HepG2 (cell line): ENCODE measurements around the gene BICRAL. TPM values are rescaled to one million over a fixed set of nuclear protein-coding genes. Genes with fewer than 3 reads are reported as not detected.
A peak's percentile ranks its signal among the peaks of the same experiment; 100 is the strongest.

Experiments used
- ATF6 ChIP-seq: sonication (generic); formaldehyde crosslinking; conservative IDR thresholded peaks from 2 replicates; pipeline ENCODE4 v1.4.0; 2020; ENCODE audit warnings: missing genetic modification reagents
- DMAP1 ChIP-seq: IDR thresholded peaks from 2 replicates; pipeline ENCODE4 v1.6.1; 2016
- E2F1 ChIP-seq: sonication (generic); formaldehyde crosslinking; IDR thresholded peaks from 2 replicates; pipeline ENCODE4 v1.5.0; 2020; ENCODE audit warnings: missing genetic modification reagents
- GABPB1 ChIP-seq: IDR thresholded peaks from 2 replicates; pipeline ENCODE4 v1.6.1; 2016; ENCODE audit warnings: mild to moderate bottlenecking, missing genetic modification reagents, moderate library complexity, missing compliant biosample characterization
- HES4 ChIP-seq: sonication (generic); formaldehyde crosslinking; IDR thresholded peaks from 2 replicates; pipeline ENCODE4 v1.9.0; 2021; ENCODE audit warnings: mild to moderate bottlenecking, missing genetic modification reagents, borderline replicate concordance
- KLF15 ChIP-seq: sonication (generic); formaldehyde crosslinking; IDR thresholded peaks from 2 replicates; pipeline ENCODE4 v1.8.1; 2023; ENCODE audit warnings: borderline replicate concordance, mild to moderate bottlenecking, inconsistent platforms, missing genetic modification reagents, mixed read lengths
- MAFF ChIP-seq: IDR thresholded peaks from 2 replicates; pipeline ENCODE4 v1.6.1; 2011; ENCODE audit warnings: low read depth, low read length, improper control_type of control experiment
- MLX ChIP-seq: IDR thresholded peaks from 2 replicates; pipeline ENCODE4 v1.6.1; 2016
- MTA1 ChIP-seq: sonication (generic); formaldehyde crosslinking; IDR thresholded peaks from 2 replicates; pipeline ENCODE4 v1.4.0; 2020; ENCODE audit warnings: missing genetic modification reagents, mild to moderate bottlenecking, borderline replicate concordance
- NFKB2 ChIP-seq: sonication (generic); formaldehyde crosslinking; IDR thresholded peaks from 2 replicates; pipeline ENCODE4 v1.4.0; 2020; ENCODE audit warnings: missing genetic modification reagents, borderline replicate concordance
- SETDB1 ChIP-seq: sonication (generic); formaldehyde crosslinking; IDR thresholded peaks from 2 replicates; pipeline ENCODE4 v1.5.1; 2020; ENCODE audit warnings: missing genetic modification reagents, mild to moderate bottlenecking, borderline replicate concordance
- SMAD3 ChIP-seq: sonication (generic); formaldehyde crosslinking; IDR thresholded peaks from 2 replicates; pipeline ENCODE4 v1.4.0; 2020; ENCODE audit warnings: missing genetic modification reagents
- XBP1 ChIP-seq: sonication (generic); formaldehyde crosslinking; IDR thresholded peaks from 2 replicates; pipeline ENCODE4 v1.5.0; 2020; ENCODE audit warnings: missing genetic modification reagents
- ZBTB42 ChIP-seq: sonication (generic); formaldehyde crosslinking; IDR thresholded peaks from 2 replicates; pipeline ENCODE4 v1.5.0; 2020; ENCODE audit warnings: mild to moderate bottlenecking, missing genetic modification reagents
- ZNF451 ChIP-seq: sonication (generic); formaldehyde crosslinking; IDR thresholded peaks from 2 replicates; pipeline ENCODE4 v1.5.0; 2020; ENCODE audit warnings: mild to moderate bottlenecking, missing genetic modification reagents
- ZNF501 ChIP-seq: sonication (generic); formaldehyde crosslinking; IDR thresholded peaks from 2 replicates; pipeline ENCODE4 v1.5.1; 2020; ENCODE audit warnings: mild to moderate bottlenecking, moderate library complexity, missing genetic modification reagents
- ZNF841 ChIP-seq: sonication (generic); formaldehyde crosslinking; IDR thresholded peaks from 2 replicates; pipeline ENCODE4 v1.8.1; 2023; ENCODE audit warnings: missing genetic modification reagents, borderline replicate concordance
- polyA plus RNA-seq, 8 experiments: library from polyadenylated mRNA; depleted of rRNA in 3 of 8; stranded (reverse) in 7 of 8; unstranded in 1 of 8; fragments of >200 nt; fragmentation: Illumina TruSeq in 4 of 8; extraction: Trizol in 4 of 8; gene quantifications; 2 replicates each; pipeline versions ENCODE4 v1.2.1 to v1.2.3, GENCODE V29; 2011 to 2016; ENCODE audit warnings: low read depth in 4 of 8, missing spikeins in 1 of 8, mixed read lengths in 1 of 8; ENCODE audit not compliant: insufficient read depth in 1 of 8
- total RNA-seq, 5 experiments: library from RNA; depleted of rRNA; stranded (reverse); fragments of >200 nt; fragmentation: Illumina TruSeq; extraction: Trizol; gene quantifications; 2 replicates each; pipeline ENCODE4 v1.2.3, GENCODE V29; 2016; ENCODE audit warnings: low read depth in 1 of 5
- TF ChIP-seq, protein P1 (sequence below): sonication (generic); formaldehyde crosslinking; IDR thresholded peaks from 2 replicates; pipeline ENCODE4 v1.8.1; 2023; ENCODE audit warnings: mild to moderate bottlenecking, moderate library complexity, missing genetic modification reagents
- TF ChIP-seq, protein P2 (sequence below): sonication (generic); formaldehyde crosslinking; IDR thresholded peaks from 2 replicates; pipeline ENCODE4 v1.4.0; 2020; ENCODE audit warnings: missing genetic modification reagents
- TF ChIP-seq, protein P3 (sequence below): IDR thresholded peaks from 2 replicates; pipeline ENCODE4 v1.6.1; 2018; ENCODE audit warnings: missing genetic modification reagents

Gene BICRAL
- total and polyA plus RNA-seq, 2 of the 13 experiments (the other 11 are each of a cell fraction or from before 2014, with no cell fraction given) = 5.0 to 13.5 TPM

DNA sequence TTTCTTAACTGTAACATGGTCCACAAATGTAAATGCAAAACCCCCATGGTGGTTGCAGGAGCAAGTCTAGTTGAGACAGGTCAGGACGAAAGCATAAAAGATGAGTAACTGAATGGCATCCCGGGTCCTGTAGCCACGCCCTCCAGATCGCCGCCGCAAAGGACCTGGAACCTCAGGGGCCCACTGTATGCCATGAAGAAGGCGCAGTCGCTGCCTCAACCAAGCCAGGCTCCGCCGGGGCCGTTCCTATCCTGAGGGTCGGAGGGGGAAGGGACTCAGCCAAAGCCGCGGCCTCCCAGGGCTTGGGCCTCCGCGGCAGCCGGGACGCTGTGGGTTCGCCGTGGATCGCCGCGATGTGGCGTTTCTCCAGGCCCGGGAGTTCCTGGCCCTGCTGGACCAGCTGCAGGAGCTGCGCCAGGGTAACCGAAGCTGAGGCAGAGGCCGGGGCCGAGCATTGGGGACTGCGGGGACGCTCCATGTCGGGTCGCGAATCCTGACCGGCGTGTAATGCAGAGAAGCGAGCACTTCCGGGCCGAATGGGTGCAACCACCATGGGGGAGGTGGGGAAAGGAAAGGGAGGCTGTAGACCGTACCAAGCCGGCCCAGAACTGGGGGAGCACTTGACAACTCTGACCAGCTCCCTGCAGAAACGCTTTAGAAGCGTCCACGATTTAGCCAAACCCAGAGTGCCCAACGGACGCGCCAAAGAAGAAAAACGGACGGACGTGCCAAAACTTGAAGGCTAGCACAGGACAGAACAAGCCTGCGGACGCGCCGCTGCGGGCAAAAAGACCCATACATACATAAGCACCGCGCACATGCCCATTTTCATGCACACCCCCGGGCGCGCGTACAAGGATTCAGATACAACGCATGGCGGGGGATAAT lies 108.7 kb downstream of the BICRAL start (continued):
- TF ChIP-seq, protein P1, sequence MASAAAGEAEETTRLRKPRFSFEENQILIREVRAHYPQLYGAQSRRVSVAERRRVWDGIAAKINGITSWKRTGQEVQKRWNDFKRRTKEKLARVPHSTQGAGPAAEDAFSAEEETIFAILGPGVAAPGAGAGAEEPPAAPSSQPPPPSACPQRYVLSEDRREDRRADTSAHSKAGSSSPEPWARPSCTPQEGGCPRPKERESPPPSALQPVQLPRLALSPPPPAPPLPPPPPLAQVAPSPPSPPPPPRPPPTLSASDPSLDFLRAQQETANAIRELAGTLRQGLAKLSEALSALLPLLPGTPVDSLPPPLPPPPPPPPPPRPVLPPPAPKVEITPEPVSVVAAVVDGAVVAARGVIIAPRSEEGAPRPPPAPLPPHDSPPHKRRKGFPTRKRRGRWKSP (CRISPR knock-in tag) = peak; percentile 97
- TF ChIP-seq SMAD3 (peak; percentile 88), XBP1 (CRISPR knock-in tag) (peak; percentile 31; the same call in 1 of the 2 replicates), DMAP1 (CRISPR knock-in tag) (peak; percentile 92), SETDB1 (no peak), ZBTB42 (CRISPR knock-in tag) (0 out of 2 replicates have a peak, but pooled peaks have one; percentile 11), E2F1 (CRISPR knock-in tag) (peak; percentile 69), KLF15 (CRISPR knock-in tag) (peak; percentile 91; the same call in 1 of the 2 replicates), NFKB2 (CRISPR knock-in tag) (peak; percentile 94; the same call in 1 of the 2 replicates), MLX (CRISPR knock-in tag) (no peak; the same call in 1 of the 2 replicates), MTA1 (CRISPR knock-in tag) (peak; percentile 89; the same call in 1 of the 2 replicates), HES4 (CRISPR knock-in tag) (peak; percentile 97), ZNF501 (CRISPR knock-in tag) (peak; percentile 98), ZNF451 (CRISPR knock-in tag) (peak; percentile 98), ZNF841 (CRISPR knock-in tag) (0 out of 2 replicates have a peak, but pooled peaks have one; percentile 73), MAFF (0 out of 2 replicates have a peak, but pooled peaks have one; percentile 4), ATF6 (CRISPR knock-in tag) (no peak; the same call in 1 of the 2 replicates), GABPB1 (CRISPR knock-in tag) (peak; percentile 97)
- TF ChIP-seq, protein P2, sequence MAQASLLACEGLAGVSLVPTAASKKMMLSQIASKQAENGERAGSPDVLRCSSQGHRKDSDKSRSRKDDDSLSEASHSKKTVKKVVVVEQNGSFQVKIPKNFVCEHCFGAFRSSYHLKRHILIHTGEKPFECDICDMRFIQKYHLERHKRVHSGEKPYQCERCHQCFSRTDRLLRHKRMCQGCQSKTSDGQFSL (CRISPR knock-in tag) = peak; percentile 6
- TF ChIP-seq, protein P3, sequence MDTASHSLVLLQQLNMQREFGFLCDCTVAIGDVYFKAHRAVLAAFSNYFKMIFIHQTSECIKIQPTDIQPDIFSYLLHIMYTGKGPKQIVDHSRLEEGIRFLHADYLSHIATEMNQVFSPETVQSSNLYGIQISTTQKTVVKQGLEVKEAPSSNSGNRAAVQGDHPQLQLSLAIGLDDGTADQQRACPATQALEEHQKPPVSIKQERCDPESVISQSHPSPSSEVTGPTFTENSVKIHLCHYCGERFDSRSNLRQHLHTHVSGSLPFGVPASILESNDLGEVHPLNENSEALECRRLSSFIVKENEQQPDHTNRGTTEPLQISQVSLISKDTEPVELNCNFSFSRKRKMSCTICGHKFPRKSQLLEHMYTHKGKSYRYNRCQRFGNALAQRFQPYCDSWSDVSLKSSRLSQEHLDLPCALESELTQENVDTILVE (CRISPR knock-in tag) = peak; percentile 56; the same call in 1 of the 2 replicates
